ENCODE data around the gene CTRB1. TPM values are rescaled to one million over a fixed set of nuclear protein-coding genes. Genes with fewer than 3 reads are reported as not detected.

The CTRB1 gene
- total RNA-seq, 2 donors from 2014 or later: 14,932 to 20,352 TPM

- DNase-seq: no peak
- Histone ChIP-seq H3K9me3 (no peaks in the 10 kb centered on the region), H3K4me3 (no peak overlapping the region), H3K36me3 (replicated peaks in 1 of 2; ENCODE audit: insufficient read depth in 1 of 2, low read depth in 2 of 2) (no peaks in the 10 kb centered on the region), H3K27me3 (no peaks in the 10 kb centered on the region), H3K4me1 (peaks cover 66% of the 10 kb centered on the region), H3K27ac (peak overlapping the region in 1 of 4 donors; percentile 15)
- intact Hi-C loops (cut with DNase I): loop anchor here (10.0 kb wide), 1 partner anchor 47 kb away; no protein-coding TSS in a partner anchor
- 83 to 84% methylated on average over 19 to 21 of the region's 21 CpGs for WGBS, 2 donors
- ATAC-seq: no peak
- no peak for TF ChIP-seq POLR2A (IDR thresholded peaks at IDR 0.05)
- TF ChIP-seq, protein P1, sequence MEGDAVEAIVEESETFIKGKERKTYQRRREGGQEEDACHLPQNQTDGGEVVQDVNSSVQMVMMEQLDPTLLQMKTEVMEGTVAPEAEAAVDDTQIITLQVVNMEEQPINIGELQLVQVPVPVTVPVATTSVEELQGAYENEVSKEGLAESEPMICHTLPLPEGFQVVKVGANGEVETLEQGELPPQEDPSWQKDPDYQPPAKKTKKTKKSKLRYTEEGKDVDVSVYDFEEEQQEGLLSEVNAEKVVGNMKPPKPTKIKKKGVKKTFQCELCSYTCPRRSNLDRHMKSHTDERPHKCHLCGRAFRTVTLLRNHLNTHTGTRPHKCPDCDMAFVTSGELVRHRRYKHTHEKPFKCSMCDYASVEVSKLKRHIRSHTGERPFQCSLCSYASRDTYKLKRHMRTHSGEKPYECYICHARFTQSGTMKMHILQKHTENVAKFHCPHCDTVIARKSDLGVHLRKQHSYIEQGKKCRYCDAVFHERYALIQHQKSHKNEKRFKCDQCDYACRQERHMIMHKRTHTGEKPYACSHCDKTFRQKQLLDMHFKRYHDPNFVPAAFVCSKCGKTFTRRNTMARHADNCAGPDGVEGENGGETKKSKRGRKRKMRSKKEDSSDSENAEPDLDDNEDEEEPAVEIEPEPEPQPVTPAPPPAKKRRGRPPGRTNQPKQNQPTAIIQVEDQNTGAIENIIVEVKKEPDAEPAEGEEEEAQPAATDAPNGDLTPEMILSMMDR (IDR thresholded peaks at IDR 0.05): no peak
These were observed 39.4 kb downstream of the CTRB1 start for GRCh38 chr16:75257886-75258806.

- intact Hi-C loops (cut with DNase I): loop anchor here (10.0 kb wide), 1 partner anchor 46 kb away; no protein-coding TSS in a partner anchor
- DNase-seq (peak in 1 of 4 donors; percentile 15), ATAC-seq (no peak)
- no peaks in the 10 kb centered on the region for H3K9me3 ChIP-seq
- H3K4me1 ChIP-seq: peaks cover 66% of the 10 kb centered on the region
- H3K4me3 ChIP-seq: no peak overlapping the region
- no peaks in the 10 kb centered on the region for H3K36me3 ChIP-seq (replicated peaks in 1 of 2; ENCODE audit: insufficient read depth in 1 of 2, low read depth in 2 of 2)
- 92% methylated on average over 6 of the region's 6 CpGs for WGBS, 2 donors
- no peak overlapping the region for H3K27ac ChIP-seq
- H3K27me3 ChIP-seq: no peaks in the 10 kb centered on the region
- TF ChIP-seq, protein P1 (IDR thresholded peaks at IDR 0.05): no peak
- no peak for TF ChIP-seq POLR2A (IDR thresholded peaks at IDR 0.05)
These were observed 40.0 kb downstream of the CTRB1 start for GRCh38 chr16:75258807-75259141.

DNA sequence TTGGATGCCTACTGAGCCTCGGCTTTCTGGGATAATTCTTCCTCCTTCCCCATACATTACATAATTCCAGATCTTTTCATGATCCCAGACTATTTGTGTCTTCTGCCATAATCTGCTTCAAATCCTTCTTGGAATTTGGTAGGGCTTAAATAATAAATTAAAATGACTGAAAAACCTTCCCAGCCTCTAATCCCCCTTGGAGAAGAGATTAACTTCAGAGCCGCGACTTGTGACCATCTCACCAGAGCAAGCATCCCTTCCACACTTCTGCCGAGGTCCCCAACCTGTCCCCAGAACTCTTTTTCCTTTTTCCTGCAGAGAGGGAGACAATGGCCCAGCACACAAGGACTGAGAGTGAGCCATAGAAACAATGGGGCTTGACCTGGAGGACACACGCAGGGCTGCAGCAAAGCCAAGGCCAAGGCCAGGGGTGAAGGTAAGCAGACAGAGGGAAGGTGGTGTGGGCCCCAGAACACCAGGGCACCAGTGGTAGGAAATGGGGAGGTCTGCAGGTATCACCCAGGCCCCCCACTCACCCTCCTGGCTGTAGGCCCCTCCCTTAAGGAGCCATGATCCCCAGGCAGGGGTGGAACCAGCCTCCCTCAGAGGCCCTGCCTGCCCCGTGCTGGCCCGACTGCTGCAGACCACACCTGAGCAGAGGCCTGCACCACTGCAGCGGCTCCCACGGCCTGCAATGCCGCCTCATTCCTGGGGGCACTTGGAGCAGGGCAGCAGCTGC is 42.2 kb downstream of the CTRB1 start:
- H3K4me1 ChIP-seq: peaks cover 63% of the 10 kb centered on the region
- H3K4me3 ChIP-seq: no peak overlapping the region
- H3K27ac ChIP-seq: no peak overlapping the region
- intact Hi-C loops (cut with DNase I): no loop called here
- no peaks in the 10 kb centered on the region for H3K27me3 ChIP-seq
- ATAC-seq (no peak), DNase-seq (peak in 1 of 4 donors; percentile 17)
- no peaks in the 10 kb centered on the region for H3K36me3 ChIP-seq (replicated peaks in 1 of 2; ENCODE audit: insufficient read depth in 1 of 2, low read depth in 2 of 2)
- H3K9me3 ChIP-seq: no peaks in the 10 kb centered on the region
- WGBS, 2 donors: 73 to 92% methylated on average over 5 to 10 of the region's 10 CpGs
- TF ChIP-seq, protein P1 (IDR thresholded peaks at IDR 0.05): no peak
- no peak for TF ChIP-seq POLR2A (IDR thresholded peaks at IDR 0.05)

DNA sequence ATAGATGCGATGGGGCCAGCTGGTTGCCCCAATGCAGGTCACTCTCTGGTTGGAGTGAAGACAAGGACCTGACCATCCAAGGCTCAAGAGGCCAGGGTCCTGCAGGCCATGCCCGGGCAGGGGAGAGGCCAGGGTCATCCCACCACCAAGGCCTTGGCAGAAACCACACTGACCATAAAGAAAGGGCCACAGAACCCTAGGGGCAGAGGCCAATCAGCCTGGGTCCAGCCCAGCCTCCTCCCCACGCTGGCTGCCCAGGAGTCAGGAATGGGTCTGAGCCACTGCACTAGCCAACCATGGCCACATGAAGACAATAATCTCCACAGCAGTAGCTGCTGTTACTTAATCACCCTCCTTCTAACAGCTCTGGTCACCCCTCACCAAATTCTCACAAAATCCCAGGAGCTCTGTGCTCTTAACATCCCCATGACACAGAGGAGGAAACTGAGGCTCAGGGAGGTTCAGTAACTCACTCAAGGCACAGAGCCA is 42.8 kb downstream of the CTRB1 start:
- TF ChIP-seq, protein P1 (IDR thresholded peaks at IDR 0.05): no peak
- no peak for TF ChIP-seq POLR2A (IDR thresholded peaks at IDR 0.05)
- intact Hi-C loops (cut with DNase I): no loop called here
- no peak for DNase-seq
- H3K4me1 ChIP-seq: peaks cover 63% of the 10 kb centered on the region
- no peaks in the 10 kb centered on the region for H3K9me3 ChIP-seq
- no peaks in the 10 kb centered on the region for H3K36me3 ChIP-seq (replicated peaks in 1 of 2; ENCODE audit: insufficient read depth in 1 of 2, low read depth in 2 of 2)
- no peaks in the 10 kb centered on the region for H3K27me3 ChIP-seq
- 100% methylated on average over 3 of the region's 3 CpGs; no CpG with 5 or more reads in 1 of the 2 donors for WGBS, 2 donors
- H3K27ac ChIP-seq: no peak overlapping the region
- H3K4me3 ChIP-seq: no peak overlapping the region
- no peak for ATAC-seq
